GM12874 (cell line): ENCODE measurements around the gene TCOF1.

Experiments used
- TF ChIP-seq, protein P1 (sequence below): IDR thresholded peaks from 2 replicates; pipeline ENCODE4 v1.5.1; 2011; ENCODE audit warnings: low read depth, mild to moderate bottlenecking, control low read depth, low read length, moderate library complexity; ENCODE audit not compliant: insufficient read depth

The TCOF1 gene

DNA sequence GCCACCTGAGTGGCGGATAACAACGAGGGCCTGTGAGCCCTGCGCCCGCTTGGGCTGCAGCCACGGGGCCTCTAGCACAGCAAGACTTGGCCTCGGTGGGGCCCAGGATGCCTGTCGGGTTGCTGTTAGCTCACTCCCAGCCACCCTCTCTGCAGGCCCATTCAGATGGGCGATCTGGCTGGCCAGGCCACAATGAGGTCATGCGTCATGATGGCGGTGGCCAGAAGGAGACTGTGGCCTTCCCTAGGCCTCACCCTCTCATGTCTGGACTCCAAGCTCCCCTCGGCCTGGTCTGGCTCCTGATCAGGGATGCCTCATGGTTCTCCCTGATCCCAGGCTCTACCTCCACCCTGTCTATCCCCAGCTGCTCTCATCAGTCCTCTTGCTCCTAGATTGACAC, 19.0 kb upstream of the TCOF1 start:
- TF ChIP-seq, protein P1, sequence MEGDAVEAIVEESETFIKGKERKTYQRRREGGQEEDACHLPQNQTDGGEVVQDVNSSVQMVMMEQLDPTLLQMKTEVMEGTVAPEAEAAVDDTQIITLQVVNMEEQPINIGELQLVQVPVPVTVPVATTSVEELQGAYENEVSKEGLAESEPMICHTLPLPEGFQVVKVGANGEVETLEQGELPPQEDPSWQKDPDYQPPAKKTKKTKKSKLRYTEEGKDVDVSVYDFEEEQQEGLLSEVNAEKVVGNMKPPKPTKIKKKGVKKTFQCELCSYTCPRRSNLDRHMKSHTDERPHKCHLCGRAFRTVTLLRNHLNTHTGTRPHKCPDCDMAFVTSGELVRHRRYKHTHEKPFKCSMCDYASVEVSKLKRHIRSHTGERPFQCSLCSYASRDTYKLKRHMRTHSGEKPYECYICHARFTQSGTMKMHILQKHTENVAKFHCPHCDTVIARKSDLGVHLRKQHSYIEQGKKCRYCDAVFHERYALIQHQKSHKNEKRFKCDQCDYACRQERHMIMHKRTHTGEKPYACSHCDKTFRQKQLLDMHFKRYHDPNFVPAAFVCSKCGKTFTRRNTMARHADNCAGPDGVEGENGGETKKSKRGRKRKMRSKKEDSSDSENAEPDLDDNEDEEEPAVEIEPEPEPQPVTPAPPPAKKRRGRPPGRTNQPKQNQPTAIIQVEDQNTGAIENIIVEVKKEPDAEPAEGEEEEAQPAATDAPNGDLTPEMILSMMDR: no peak

DNA sequence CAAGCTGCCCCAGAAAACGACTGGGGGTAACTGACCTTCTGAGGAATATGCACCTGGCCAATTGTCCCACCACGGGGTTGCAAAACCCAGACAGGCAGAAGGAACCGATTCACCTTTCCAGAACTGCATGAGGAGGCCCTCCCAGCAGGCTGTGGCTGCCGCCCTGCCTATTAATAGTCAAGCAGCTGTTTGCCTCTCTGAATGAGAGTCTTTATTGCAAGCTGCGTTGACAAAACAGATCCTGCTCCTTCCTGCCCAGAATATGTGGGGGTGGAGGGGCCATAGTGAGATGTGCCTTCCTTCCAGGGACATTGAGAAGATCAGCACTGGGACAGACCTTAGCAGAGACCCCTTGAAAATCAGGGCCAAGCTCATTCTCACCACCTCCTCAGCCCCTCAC, 18.3 kb upstream of the TCOF1 start:
- TF ChIP-seq, protein P1: no peak

- TF ChIP-seq, protein P1: no peak
Observed at GRCh38 chr5:150339841-150340240, 17.7 kb upstream of the TCOF1 start.

- TF ChIP-seq, protein P1: no peak
Observed at GRCh38 chr5:150340614-150341255, 16.8 kb upstream of the TCOF1 start.

DNA sequence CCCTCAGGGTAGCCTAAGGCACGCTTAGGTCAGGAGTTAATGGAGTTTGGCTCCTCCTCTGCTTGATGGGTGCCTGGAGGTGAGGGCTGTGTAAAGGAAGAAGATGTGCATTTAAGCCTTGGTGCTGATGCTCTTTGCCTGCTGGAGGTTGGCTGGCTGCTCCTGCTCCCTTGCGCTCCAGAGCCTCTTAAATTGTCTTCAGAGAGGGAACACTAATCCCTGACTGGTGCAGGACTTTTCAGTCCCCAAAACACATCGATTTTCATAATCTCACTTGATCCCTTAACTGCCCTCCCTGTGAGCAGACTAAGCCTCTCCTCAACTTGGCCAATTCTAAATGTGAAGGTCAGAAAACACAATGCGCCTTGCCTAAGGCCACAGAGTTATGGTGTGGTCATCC, 16.2 kb upstream of the TCOF1 start:
- TF ChIP-seq, protein P1: no peak

DNA sequence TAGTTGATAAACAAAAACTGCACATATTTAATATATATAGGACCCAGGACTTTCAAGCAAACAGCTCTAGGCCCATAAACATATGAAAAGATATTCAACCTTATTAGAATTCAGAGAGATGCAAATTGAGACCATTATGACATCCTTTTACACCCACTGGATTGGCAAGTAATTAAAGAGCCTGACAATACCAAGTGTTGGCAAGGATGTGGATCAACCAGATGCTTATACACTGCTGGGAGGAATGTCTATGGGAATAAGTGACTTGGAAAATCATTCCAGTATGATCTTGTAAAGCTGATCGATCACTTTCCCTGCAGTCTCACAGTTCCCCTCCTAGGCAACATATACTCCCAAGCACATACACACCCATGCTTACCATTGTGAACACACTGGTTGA, 15.5 kb upstream of the TCOF1 start:
- TF ChIP-seq, protein P1: no peak

GRCh38 chr5:150342583-150342982, 14.9 kb upstream of the TCOF1 start:
- TF ChIP-seq, protein P1: no peak
